HepG2 (cell line): ENCODE results near the gene CHRD. TPM values are rescaled to one million over a fixed set of nuclear protein-coding genes. Genes with fewer than 3 reads are reported as not detected.

Source experiments
- ATAC-seq: fragments of 200-7000 bp; cut with Tn5 transposase; 3 replicates; pipeline ENCODE4 v1.9.1; 2020; ENCODE audit warnings: mild to moderate bottlenecking, moderate library complexity
- BruUV-seq: library from RNA; stranded (reverse); fragments of 400-500 nt; replicated peaks from 2 replicates; lab custom pipeline; 2021; lab: Mats Ljungman, UMichigan
- CTCF ChIA-PET: fragments of 300-600 bp; formaldehyde crosslinking; extraction: SDS; loops from one replicate; lab custom pipeline; 2021; ENCODE audit warnings: low total read pairs, inconsistent platforms, low intra/inter-chr PET ratio; lab: Yijun Ruan, JAX
- POLR2A ChIA-PET: fragments of 350-600 bp; sonication (Branson Sonifier 250); formaldehyde crosslinking; loops from one replicate; lab custom pipeline; 2020; ENCODE audit warnings: antibody characterized with exemption, inconsistent platforms; lab: Yijun Ruan, JAX
- DNase-seq: peaks from one replicate; pipeline ENCODE4 v3.0.0-alpha.2; 2015; ENCODE audit warnings: low spot score
- FAIRE-seq: peaks from 3 replicates; lab custom pipeline; 2011; peaks lifted over from hg19 to GRCh38; lab: Jason Lieb, UNC
- H2AFZ ChIP-seq: one replicate; pipeline ENCODE4 v1.6.1; 2011; ENCODE audit warnings: low read length, inconsistent platforms
- H3K27ac ChIP-seq: fragments of 300-600 bp; 3 replicates; pipeline ENCODE4 v1.8.0; 2011; ENCODE audit warnings: mixed run types, mild to moderate bottlenecking, mixed read lengths, low read length, inconsistent platforms; ENCODE audit not compliant: insufficient read depth; ENCODE audit errors: extremely low read length
- H3K27me3 ChIP-seq, 2 experiments: fragments of 200-600 bp in 1 of 2; 2 replicates in 1 of 2; 3 replicates in 1 of 2; pipeline versions ENCODE4 v1.6.0 to v1.8.0; 2011; ENCODE audit warnings: low read length in 2 of 2, mild to moderate bottlenecking in 2 of 2, moderate library complexity in 2 of 2, inconsistent platforms in 1 of 2; ENCODE audit not compliant: insufficient read depth in 2 of 2, control insufficient read depth in 1 of 2
- H3K36me3 ChIP-seq, 2 experiments: fragments of 200-600 bp in 1 of 2; replicated peaks in 1 of 2; 2 replicates in 1 of 2; 3 replicates in 1 of 2; pipeline versions ENCODE4 v1.5.1 to v1.8.0; 2011; ENCODE audit warnings: low read length in 2 of 2, inconsistent platforms in 1 of 2; ENCODE audit not compliant: insufficient read depth in 2 of 2, control insufficient read depth in 1 of 2
- H3K4me1 ChIP-seq: 2 replicates; pipeline ENCODE4 v1.5.1; 2012; ENCODE audit warnings: low read length, inconsistent platforms; ENCODE audit not compliant: insufficient read depth
- H3K4me2 ChIP-seq: 2 replicates; pipeline ENCODE4 v1.6.0; 2011; ENCODE audit warnings: low read depth, low read length, inconsistent platforms
- H3K4me3 ChIP-seq, 3 experiments: fragments of 200-600 bp in 1 of 3; sonication (generic), shearing (Covaris generic) in 1 of 3; replicated peaks in 1 of 3; 2 replicates each; pipeline ENCODE4 v1.5.1; 2011 to 2016; ENCODE audit warnings: low read length in 3 of 3, inconsistent platforms in 2 of 3, low read depth in 2 of 3, mild to moderate bottlenecking in 2 of 3, control low read depth in 1 of 3, mixed read lengths in 1 of 3; ENCODE audit not compliant: insufficient read depth in 1 of 3
- H3K79me2 ChIP-seq: one replicate; pipeline ENCODE4 v1.6.1; 2011; ENCODE audit warnings: low read length, inconsistent platforms; ENCODE audit not compliant: insufficient read depth
- H3K9ac ChIP-seq: 2 replicates; pipeline ENCODE4 v1.6.0; 2011; ENCODE audit warnings: mild to moderate bottlenecking, low read depth, low read length, inconsistent platforms; ENCODE audit not compliant: insufficient read depth
- H3K9me3 ChIP-seq: 2 replicates; pipeline ENCODE4 v1.5.1; 2012; ENCODE audit warnings: mild to moderate bottlenecking, low read length
- H4K20me1 ChIP-seq: 2 replicates; pipeline ENCODE4 v1.6.0; 2011; ENCODE audit warnings: inconsistent platforms, mild to moderate bottlenecking, low read length, moderate library complexity; ENCODE audit not compliant: insufficient read depth
- ATRX ChIP-seq: sonication (generic); formaldehyde crosslinking; IDR thresholded peaks from 2 replicates; pipeline ENCODE4 v1.4.0; 2020; ENCODE audit warnings: missing genetic modification reagents, borderline replicate concordance
- CC2D1A ChIP-seq: sonication (generic); formaldehyde crosslinking; IDR thresholded peaks from 2 replicates; pipeline ENCODE4 v1.8.1; 2023; ENCODE audit warnings: mild to moderate bottlenecking, missing genetic modification reagents
- HDAC6 ChIP-seq: fragments of 200-600 bp; sonication (generic); IDR thresholded peaks from 2 replicates; pipeline ENCODE4 v1.7.0; 2017; ENCODE audit warnings: mild to moderate bottlenecking, antibody characterized with exemption, low read length, low read depth
- HOXA3 ChIP-seq: sonication (generic); formaldehyde crosslinking; IDR thresholded peaks from 2 replicates; pipeline ENCODE4 v1.5.0; 2020; ENCODE audit warnings: missing genetic modification reagents
- IRF2 ChIP-seq: IDR thresholded peaks from 2 replicates; pipeline ENCODE4 v1.6.1; 2018; ENCODE audit warnings: missing genetic modification reagents, missing compliant biosample characterization
- KAT2B ChIP-seq: fragments of 150-350 bp; IDR thresholded peaks from 2 replicates; pipeline ENCODE4 v1.6.1; 2014; ENCODE audit warnings: low read depth, low read length, borderline replicate concordance
- MAFG ChIP-seq: sonication (generic); formaldehyde crosslinking; IDR thresholded peaks from 2 replicates; pipeline ENCODE4 v1.5.1; 2020; ENCODE audit warnings: mild to moderate bottlenecking, missing genetic modification reagents
- PLRG1 ChIP-seq: fragments of 450-650 bp; conservative IDR thresholded peaks from 2 replicates; pipeline ENCODE4 v1.6.1; 2016
- TOPORS ChIP-seq: sonication (generic); formaldehyde crosslinking; IDR thresholded peaks from 2 replicates; pipeline ENCODE4 v1.8.0; 2023; ENCODE audit warnings: mild to moderate bottlenecking, missing genetic modification reagents
- WIZ ChIP-seq: sonication (generic); formaldehyde crosslinking; IDR thresholded peaks from 2 replicates; pipeline ENCODE4 v1.5.1; 2020; ENCODE audit warnings: mild to moderate bottlenecking, missing genetic modification reagents
- ZFP90 ChIP-seq: sonication (generic); formaldehyde crosslinking; IDR thresholded peaks from 2 replicates; pipeline ENCODE4 v1.8.0; 2022; ENCODE audit warnings: missing genetic modification reagents, mild to moderate bottlenecking, inconsistent platforms, borderline replicate concordance
- ZNF180 ChIP-seq: sonication (generic); formaldehyde crosslinking; IDR thresholded peaks from 2 replicates; pipeline ENCODE4 v1.4.0; 2020; ENCODE audit warnings: low read depth, missing genetic modification reagents, borderline replicate concordance
- ZSCAN12 ChIP-seq: sonication (generic); formaldehyde crosslinking; IDR thresholded peaks from 2 replicates; pipeline ENCODE4 v1.9.0; 2021; ENCODE audit warnings: mild to moderate bottlenecking, missing genetic modification reagents
- WGBS: methylation state at CpG from one replicate; pipeline ENCODE4 v1.1.6; 2017; ENCODE audit warnings: low lambda C conversion rate; 5-methylcytosine and 5-hydroxymethylcytosine counted together
- in situ Hi-C: cut with HindIII; loops from 2 replicates; pipeline ENCODE4 v1.10.0; 2017; ENCODE audit warnings: low pct_unique_long_range_greater_than_20kb; ENCODE audit not compliant: extremely low pct_ligation_motif_present
- intact Hi-C: fragments of 100-400 bp; cut with micrococcal nuclease; formaldehyde crosslinking; loops from one replicate; pipeline ENCODE4 v1.10.0; 2022; ENCODE audit not compliant: unreplicated experiment
- polyA plus RNA-seq, 8 experiments: library from polyadenylated mRNA; depleted of rRNA in 3 of 8; stranded (reverse) in 7 of 8; unstranded in 1 of 8; fragments of >200 nt; fragmentation: Illumina TruSeq in 4 of 8; extraction: Trizol in 4 of 8; gene quantifications; 2 replicates each; pipeline versions ENCODE4 v1.2.1 to v1.2.3, GENCODE V29; 2011 to 2016; ENCODE audit warnings: low read depth in 4 of 8, missing spikeins in 1 of 8, mixed read lengths in 1 of 8; ENCODE audit not compliant: insufficient read depth in 1 of 8
- total RNA-seq, 5 experiments: library from RNA; depleted of rRNA; stranded (reverse); fragments of >200 nt; fragmentation: Illumina TruSeq; extraction: Trizol; gene quantifications; 2 replicates each; pipeline ENCODE4 v1.2.3, GENCODE V29; 2016; ENCODE audit warnings: low read depth in 1 of 5

The CHRD gene
- total and polyA plus RNA-seq, 2 of the 13 experiments (the other 11 are each of a cell fraction or from before 2014, with no cell fraction given) = 22.2 to 35.2 TPM

DNA sequence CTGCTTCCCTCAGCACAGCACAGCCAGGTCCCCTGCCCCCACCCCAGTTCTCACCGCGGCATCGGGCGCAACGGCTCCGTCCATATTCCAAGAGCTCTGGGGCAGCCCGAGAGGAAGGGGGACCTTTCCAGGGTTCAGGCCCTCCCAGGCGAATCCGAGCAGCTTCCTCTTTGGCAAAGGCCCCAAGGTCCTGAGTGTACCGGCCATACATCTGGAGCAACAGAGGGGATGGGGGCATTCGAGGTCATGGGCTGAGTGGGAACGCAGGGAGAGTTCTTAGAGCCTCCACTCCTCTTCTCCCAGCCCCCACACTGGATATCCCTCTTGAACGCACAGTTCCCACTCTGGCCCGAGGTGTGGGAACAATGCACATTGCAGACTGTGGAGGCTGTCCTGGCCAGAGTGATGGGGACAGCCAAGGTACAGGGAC, 20.9 kb upstream of the CHRD start:
- ATAC-seq (no peak), DNase-seq (no peak), FAIRE-seq (no peak)
- TF ChIP-seq ATRX (CRISPR knock-in tag) (no peak), KAT2B (no peak), CC2D1A (CRISPR knock-in tag) (no peak), HDAC6 (no peak), TOPORS (no peak), IRF2 (CRISPR knock-in tag) (no peak), MAFG (no peak), ZFP90 (CRISPR knock-in tag) (no peak), ZNF180 (CRISPR knock-in tag) (no peak), PLRG1 (no peak), WIZ (CRISPR knock-in tag) (no peak), ZSCAN12 (CRISPR knock-in tag) (no peak), HOXA3 (CRISPR knock-in tag) (no peak)
- ChIA-PET CTCF (no interaction called here), POLR2A (no interaction called here)
- Histone ChIP-seq H3K4me3 (no peak overlapping the region), H3K4me2 (no peak overlapping the region), H2AFZ (no peak overlapping the region), H3K27ac (no peak overlapping the region), H3K27me3 (no peaks in the 10 kb centered on the region; a peak in 1 of 5 replicates), H3K9ac (no peak overlapping the region), H3K4me1 (peaks cover 26% of the 10 kb centered on the region), H3K36me3 (peaks cover 8 to 36% of the 10 kb centered on the region in 2 experiments; a peak in 4 of 5 replicates), H3K9me3 (no peaks in the 10 kb centered on the region), H4K20me1 (0 out of 2 replicates have a peak, but pooled peaks cover 3% of the 10 kb centered on the region), H3K79me2 (peaks cover 18% of the 10 kb centered on the region)
- no TSS peak for BruUV-seq
- 99% methylated on average over 14 of the region's 14 CpGs for WGBS
- intact Hi-C loops (no loop called here), in situ Hi-C loops (no loop called here)
